Upper lobe of left lung (tissue), 4 donors: ENCODE measurements around the gene RORB.

Source experiments
- CTCF ChIP-seq, 6 experiments: fragments of 450-650 bp in 4 of 6; fragments of 200-600 bp in 2 of 6; sonication (generic) in 2 of 6; IDR thresholded peaks; one replicate each; pipeline ENCODE4 v1.5.1; 2016 to 2019; ENCODE audit warnings: antibody characterized with exemption in 6 of 6
- POLR2A ChIP-seq, 4 donors: fragments of 450-650 bp; IDR thresholded peaks; one replicate each; pipeline ENCODE4 v1.5.1; 2016 to 2017; ENCODE audit warnings: antibody characterized with exemption in 4 of 4, mild to moderate bottlenecking in 2 of 4

GRCh38 chr9:74511333-74511732, 14.2 kb downstream of the RORB start:
- TF ChIP-seq POLR2A (IDR thresholded peaks at IDR 0.05) (no peak), CTCF (IDR thresholded peaks at IDR 0.05) (no peak)
